Activated CD4-positive, alpha-beta T cell treated with anti-CD3 and anti-CD28 coated beads for 36 hours (primary cell): ENCODE data around the gene SHC3. TPM values are rescaled to one million over a fixed set of nuclear protein-coding genes. Genes with fewer than 3 reads are reported as not detected.

Experiments
- ATAC-seq: fragments of 200-7000 bp; cut with Tn5 transposase; one replicate; pipeline ENCODE4 v1.10.0; 2021; ENCODE audit warnings: mild to moderate bottlenecking, moderate library complexity
- CTCF ChIA-PET: fragments of 350-600 bp; sonication (Branson Sonifier 250); formaldehyde crosslinking; loops from one replicate; lab custom pipeline; 2021; ENCODE audit warnings: antibody characterized with exemption; lab: Charles Lee
- POLR2A ChIA-PET: fragments of 350-600 bp; sonication (Branson Sonifier 250); formaldehyde crosslinking; loops from one replicate; lab custom pipeline; 2021; ENCODE audit warnings: antibody characterized with exemption, inconsistent platforms; lab: Charles Lee
- DNase-seq: peaks from one replicate; pipeline ENCODE4 v3.0.0-alpha.2; 2020
- H3K27ac Mint-ChIP-seq: one replicate; pipeline ENCODE4 v1.8.0; 2021; ENCODE audit warnings: mixed read lengths
- H3K27me3 Mint-ChIP-seq: one replicate; pipeline ENCODE4 v1.8.0; 2021; ENCODE audit warnings: mixed read lengths
- H3K36me3 Mint-ChIP-seq: one replicate; pipeline ENCODE4 v1.8.0; 2021; ENCODE audit warnings: low read depth, mixed read lengths
- H3K4me1 Mint-ChIP-seq: one replicate; pipeline ENCODE4 v1.8.0; 2021; ENCODE audit warnings: mixed read lengths
- H3K4me3 Mint-ChIP-seq: one replicate; pipeline ENCODE4 v1.8.0; 2021; ENCODE audit warnings: mild to moderate bottlenecking, moderate library complexity, mixed read lengths
- H3K9me3 Mint-ChIP-seq: one replicate; pipeline ENCODE4 v1.8.0; 2021; ENCODE audit warnings: low read depth, mixed read lengths
- intact Hi-C, 2 experiments: fragments of 100-400 bp; cut with DNase I in 1 of 2; cut with micrococcal nuclease in 1 of 2; formaldehyde crosslinking; loops; one replicate each; pipeline versions ENCODE4 v1.14.2 to v1.15.1; 2022 to 2024; cut with DNase I, micrococcal nuclease
- total RNA-seq, 2 experiments: library from RNA; stranded (reverse); gene quantifications; one replicate each; pipeline ENCODE4 v1.2.3, GENCODE V29; 2021

Gene SHC3
- total RNA-seq, 2 experiments from 2014 or later, result not detected

- no peak for DNase-seq
- H3K4me3 Mint-ChIP-seq, result no peak overlapping the region
- H3K9me3 Mint-ChIP-seq, result peaks cover 10% of the 10 kb centered on the region
- H3K4me1 Mint-ChIP-seq, result no peaks in the 10 kb centered on the region
- ATAC-seq, result no peak
- ChIA-PET CTCF (no interaction called here), POLR2A (no interaction called here)
- peaks cover 47% of the 10 kb centered on the region for H3K27me3 Mint-ChIP-seq
- H3K36me3 Mint-ChIP-seq, result no peaks in the 10 kb centered on the region
- intact Hi-C loops, result no loop called here
- no peak overlapping the region for H3K27ac Mint-ChIP-seq
Measured at GRCh38 chr9:89032173-89032572, 146.4 kb downstream of the SHC3 start.

GRCh38 chr9:89029788-89030187 lies 148.8 kb downstream of the SHC3 start:
- no peaks in the 10 kb centered on the region for H3K36me3 Mint-ChIP-seq
- no peak overlapping the region for H3K4me3 Mint-ChIP-seq
- intact Hi-C loops, result no loop called here
- no peaks in the 10 kb centered on the region for H3K4me1 Mint-ChIP-seq
- ChIA-PET POLR2A (no interaction called here), CTCF (no interaction called here)
- H3K27ac Mint-ChIP-seq, result no peak overlapping the region
- ATAC-seq (no peak), DNase-seq (no peak)
- H3K9me3 Mint-ChIP-seq, result peaks cover 10% of the 10 kb centered on the region
- peaks cover 35% of the 10 kb centered on the region for H3K27me3 Mint-ChIP-seq

GRCh38 chr9:89026876-89027275 lies 151.7 kb downstream of the SHC3 start:
- H3K27me3 Mint-ChIP-seq, result peaks cover 16% of the 10 kb centered on the region
- CTCF ChIA-PET, result no interaction called here
- POLR2A ChIA-PET, result no interaction called here
- H3K4me3 Mint-ChIP-seq, result no peak overlapping the region
- no peak for DNase-seq
- no peaks in the 10 kb centered on the region for H3K4me1 Mint-ChIP-seq
- ATAC-seq, result no peak
- intact Hi-C loops, result no loop called here
- no peak overlapping the region for H3K27ac Mint-ChIP-seq
- no peaks in the 10 kb centered on the region for H3K36me3 Mint-ChIP-seq
- H3K9me3 Mint-ChIP-seq, result peaks cover 10% of the 10 kb centered on the region

- peaks cover 8% of the 10 kb centered on the region for H3K9me3 Mint-ChIP-seq
- H3K27me3 Mint-ChIP-seq, result peaks cover 11% of the 10 kb centered on the region
- H3K36me3 Mint-ChIP-seq, result no peaks in the 10 kb centered on the region
- ChIA-PET POLR2A (interaction anchor here (0.7 kb wide), 1 partner anchor 278 kb away, joined by 6 read pairs; no protein-coding TSS in a partner anchor), CTCF (no interaction called here)
- intact Hi-C loops, result no loop called here
- H3K4me1 Mint-ChIP-seq, result no peaks in the 10 kb centered on the region
- no peak overlapping the region for H3K4me3 Mint-ChIP-seq
- DNase-seq (no peak), ATAC-seq (no peak)
- no peak overlapping the region for H3K27ac Mint-ChIP-seq
Measured at GRCh38 chr9:89025553-89025952, 153.1 kb downstream of the SHC3 start.

GRCh38 chr9:89024727-89025126 lies 153.9 kb downstream of the SHC3 start:
- ATAC-seq (no peak), DNase-seq (no peak)
- no peak overlapping the region for H3K4me3 Mint-ChIP-seq
- H3K27ac Mint-ChIP-seq, result no peak overlapping the region
- peaks cover 8% of the 10 kb centered on the region for H3K27me3 Mint-ChIP-seq
- H3K9me3 Mint-ChIP-seq, result peaks cover 4% of the 10 kb centered on the region
- H3K4me1 Mint-ChIP-seq, result no peaks in the 10 kb centered on the region
- intact Hi-C loops, result no loop called here
- H3K36me3 Mint-ChIP-seq, result no peaks in the 10 kb centered on the region
- POLR2A ChIA-PET, result no interaction called here
- CTCF ChIA-PET, result no interaction called here

GRCh38 chr9:89023740-89024139 lies 154.9 kb downstream of the SHC3 start:
- POLR2A ChIA-PET, result no interaction called here
- Mint-ChIP-seq H3K36me3 (no peaks in the 10 kb centered on the region), H3K4me1 (no peaks in the 10 kb centered on the region), H3K27me3 (peaks cover 5% of the 10 kb centered on the region), H3K4me3 (no peak overlapping the region), H3K9me3 (no peaks in the 10 kb centered on the region), H3K27ac (no peak overlapping the region)
- ATAC-seq (no peak), DNase-seq (no peak)
- intact Hi-C loops, result no loop called here
- CTCF ChIA-PET, result no interaction called here

- ATAC-seq (no peak), DNase-seq (no peak)
- H3K4me1 Mint-ChIP-seq, result no peaks in the 10 kb centered on the region
- CTCF ChIA-PET, result no interaction called here
- H3K4me3 Mint-ChIP-seq, result no peak overlapping the region
- no peaks in the 10 kb centered on the region for H3K9me3 Mint-ChIP-seq
- no peak overlapping the region for H3K27ac Mint-ChIP-seq
- peaks cover 3% of the 10 kb centered on the region for H3K27me3 Mint-ChIP-seq
- H3K36me3 Mint-ChIP-seq, result no peaks in the 10 kb centered on the region
- POLR2A ChIA-PET, result interaction anchor here (0.6 kb wide), 1 partner anchor 511 kb away, joined by 4 read pairs; no protein-coding TSS in a partner anchor
- intact Hi-C loops, result no loop called here
Measured at GRCh38 chr9:89022902-89023301, 155.7 kb downstream of the SHC3 start.

GRCh38 chr9:89022001-89022759 lies 156.4 kb downstream of the SHC3 start:
- H3K4me3 Mint-ChIP-seq, result no peak overlapping the region
- H3K4me1 Mint-ChIP-seq, result no peaks in the 10 kb centered on the region
- H3K27me3 Mint-ChIP-seq, result no peaks in the 10 kb centered on the region
- no peak for ATAC-seq
- ChIA-PET CTCF (interaction anchor here (0.6 kb wide), 1 partner anchor 313 kb away, joined by 3 read pairs; no protein-coding TSS in a partner anchor), POLR2A (interaction anchor here (0.6 kb wide), 1 partner anchor 510 kb away, joined by 4 read pairs; no protein-coding TSS in a partner anchor)
- intact Hi-C loops, result no loop called here
- no peak overlapping the region for H3K27ac Mint-ChIP-seq
- H3K36me3 Mint-ChIP-seq, result no peaks in the 10 kb centered on the region
- DNase-seq, result no peak
- H3K9me3 Mint-ChIP-seq, result no peaks in the 10 kb centered on the region

GRCh38 chr9:89021154-89021803 lies 157.3 kb downstream of the SHC3 start:
- no peaks in the 10 kb centered on the region for H3K4me1 Mint-ChIP-seq
- no peaks in the 10 kb centered on the region for H3K36me3 Mint-ChIP-seq
- H3K4me3 Mint-ChIP-seq, result no peak overlapping the region
- no peak overlapping the region for H3K27ac Mint-ChIP-seq
- intact Hi-C loops, result no loop called here
- ATAC-seq (no peak), DNase-seq (no peak)
- POLR2A ChIA-PET, result no interaction called here
- H3K9me3 Mint-ChIP-seq, result no peaks in the 10 kb centered on the region
- no peaks in the 10 kb centered on the region for H3K27me3 Mint-ChIP-seq
- CTCF ChIA-PET, result no interaction called here

GRCh38 chr9:89020754-89021153 lies 157.9 kb downstream of the SHC3 start:
- intact Hi-C loops, result no loop called here
- ATAC-seq, result no peak
- H3K9me3 Mint-ChIP-seq, result no peaks in the 10 kb centered on the region
- ChIA-PET POLR2A (no interaction called here), CTCF (no interaction called here)
- no peak for DNase-seq
- H3K27ac Mint-ChIP-seq, result no peak overlapping the region
- H3K36me3 Mint-ChIP-seq, result no peaks in the 10 kb centered on the region
- no peak overlapping the region for H3K4me3 Mint-ChIP-seq
- no peaks in the 10 kb centered on the region for H3K27me3 Mint-ChIP-seq
- no peaks in the 10 kb centered on the region for H3K4me1 Mint-ChIP-seq

- peaks cover 5% of the 10 kb centered on the region for H3K27me3 Mint-ChIP-seq
- H3K9me3 Mint-ChIP-seq, result no peaks in the 10 kb centered on the region
- ATAC-seq (no peak), DNase-seq (no peak)
- H3K27ac Mint-ChIP-seq, result no peak overlapping the region
- intact Hi-C loops, result no loop called here
- H3K4me1 Mint-ChIP-seq, result no peaks in the 10 kb centered on the region
- no peak overlapping the region for H3K4me3 Mint-ChIP-seq
- H3K36me3 Mint-ChIP-seq, result no peaks in the 10 kb centered on the region
- CTCF ChIA-PET, result interaction anchor here (0.7 to 1.0 kb wide), 2 partner anchors 286 to 849 kb away, joined by 3 read pairs; no protein-coding TSS in a partner anchor
- POLR2A ChIA-PET, result no interaction called here
Measured at GRCh38 chr9:89015336-89015735, 163.3 kb downstream of the SHC3 start.

- intact Hi-C loops, result no loop called here
- no peak for DNase-seq
- ChIA-PET CTCF (no interaction called here), POLR2A (no interaction called here)
- H3K27ac Mint-ChIP-seq, result no peak overlapping the region
- peaks cover 5% of the 10 kb centered on the region for H3K27me3 Mint-ChIP-seq
- no peaks in the 10 kb centered on the region for H3K4me1 Mint-ChIP-seq
- H3K4me3 Mint-ChIP-seq, result no peak overlapping the region
- H3K9me3 Mint-ChIP-seq, result no peaks in the 10 kb centered on the region
- no peak for ATAC-seq
- no peaks in the 10 kb centered on the region for H3K36me3 Mint-ChIP-seq
Measured at GRCh38 chr9:89014153-89014552, 164.5 kb downstream of the SHC3 start.
